Testis (tissue), 3 donors: ENCODE results near the gene DFFB. TPM values are rescaled to one million over a fixed set of nuclear protein-coding genes. Genes with fewer than 3 reads are reported as not detected.

Experiments used
- DNase-seq: peaks from one replicate; pipeline ENCODE4 v3.0.0-alpha.2; 2019
- H3K27ac ChIP-seq, 2 donors: fragments of 200-600 bp; sonication (generic); one replicate each; pipeline ENCODE4 v1.5.1; 2019
- H3K27me3 ChIP-seq: fragments of 200-600 bp; sonication (generic); one replicate; pipeline ENCODE4 v1.5.1; 2019
- H3K36me3 ChIP-seq: fragments of 200-600 bp; sonication (generic); one replicate; pipeline ENCODE4 v1.5.1; 2017; ENCODE audit warnings: low read depth; ENCODE audit errors: missing control alignments
- H3K4me1 ChIP-seq: fragments of 200-600 bp; sonication (generic); one replicate; pipeline ENCODE4 v1.5.1; 2019
- H3K4me3 ChIP-seq, 2 donors: fragments of 200-600 bp; sonication (generic); one replicate each; pipeline ENCODE4 v1.5.1; 2017 to 2019
- H3K9me3 ChIP-seq: fragments of 200-600 bp; sonication (generic); one replicate; pipeline ENCODE4 v1.5.1; 2017
- POLR2A ChIP-seq: fragments of 450-650 bp; IDR thresholded peaks from one replicate; pipeline ENCODE4 v1.6.1; 2017; ENCODE audit warnings: antibody characterized with exemption, mild to moderate bottlenecking, moderate library complexity
- WGBS, 2 donors: methylation state at CpG; one replicate each; pipeline ENCODE4 v1.1.5; 2018; 5-methylcytosine and 5-hydroxymethylcytosine counted together
- intact Hi-C: fragments of 100-400 bp; cut with DNase I; formaldehyde crosslinking; loops from one replicate; pipeline ENCODE4 v1.15.1; 2023; ENCODE audit warnings: low total_unique reads
- polyA plus RNA-seq: library from polyadenylated mRNA; stranded (reverse); fragments of 350-450 nt; fragmentation: Illumina TruSeq; extraction: RNeasy Lipid Tissue Mini Kit (QIAGEN cat#74804); gene quantifications from one replicate; pipeline ENCODE4 v1.2.3, GENCODE V29; 2014; ENCODE audit warnings: low read depth, low replicate concordance; ENCODE audit not compliant: insufficient read depth
- total RNA-seq, 2 donors: library from RNA; depleted of rRNA; stranded (reverse); fragments of >200 nt; gene quantifications; one replicate each; pipeline ENCODE4 v1.2.3, GENCODE V29; 2016
- TF ChIP-seq, protein P1 (sequence below), 3 experiments: fragments of 450-650 bp in 2 of 3; fragments of 200-600 bp in 1 of 3; sonication (generic) in 1 of 3; IDR thresholded peaks; one replicate each; pipeline ENCODE4 v1.5.1; 2016 to 2019; ENCODE audit warnings: antibody characterized with exemption in 3 of 3, mild to moderate bottlenecking in 2 of 3, moderate library complexity in 1 of 3

Gene DFFB
- total and polyA plus RNA-seq, 3 donors from 2014 or later = 3.4 to 8.4 (median 6.9) TPM

DNA sequence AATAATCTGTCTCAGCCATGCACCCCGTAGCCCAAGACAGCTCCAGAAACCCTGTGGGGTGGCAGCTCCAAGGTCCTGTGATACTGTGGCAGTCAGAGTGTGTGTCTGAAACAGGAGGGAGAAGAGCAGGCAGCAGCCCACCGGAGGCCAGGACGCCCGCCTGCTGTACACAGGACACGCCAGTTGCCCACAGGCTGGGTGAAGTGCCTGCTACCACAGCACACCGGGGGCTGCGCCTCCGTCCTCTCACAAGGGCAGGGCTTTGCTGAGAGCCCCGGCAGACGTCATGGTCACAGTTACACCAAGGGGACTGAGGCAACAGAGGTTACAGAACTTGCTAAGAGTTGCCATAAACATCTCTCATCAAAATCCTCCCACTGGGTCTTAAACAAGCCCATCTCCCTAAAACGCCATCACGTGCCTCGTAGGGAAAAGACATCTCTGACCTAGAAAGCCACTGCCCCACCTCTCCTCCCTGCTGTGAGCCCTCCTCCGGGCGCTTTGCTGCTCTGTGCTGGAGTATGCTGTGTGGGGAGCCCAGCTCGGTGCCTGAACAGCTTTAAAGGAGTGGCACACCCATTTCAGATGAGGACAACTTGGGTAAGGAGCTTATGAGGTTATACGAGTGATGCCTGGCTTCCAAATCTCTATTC lies 37.5 kb downstream of the DFFB start:
- Histone ChIP-seq H3K4me3 (no peak overlapping the region), H3K27me3 (no peaks in the 10 kb centered on the region), H3K9me3 (no peaks in the 10 kb centered on the region), H3K27ac (no peak overlapping the region), H3K36me3 (no peaks in the 10 kb centered on the region), H3K4me1 (peaks cover 4% of the 10 kb centered on the region)
- intact Hi-C loops = no loop called here
- no peak for DNase-seq
- 91 to 92% methylated on average over 17 of the region's 17 CpGs for WGBS, 2 donors
- no peak for TF ChIP-seq POLR2A
- TF ChIP-seq, protein P1, sequence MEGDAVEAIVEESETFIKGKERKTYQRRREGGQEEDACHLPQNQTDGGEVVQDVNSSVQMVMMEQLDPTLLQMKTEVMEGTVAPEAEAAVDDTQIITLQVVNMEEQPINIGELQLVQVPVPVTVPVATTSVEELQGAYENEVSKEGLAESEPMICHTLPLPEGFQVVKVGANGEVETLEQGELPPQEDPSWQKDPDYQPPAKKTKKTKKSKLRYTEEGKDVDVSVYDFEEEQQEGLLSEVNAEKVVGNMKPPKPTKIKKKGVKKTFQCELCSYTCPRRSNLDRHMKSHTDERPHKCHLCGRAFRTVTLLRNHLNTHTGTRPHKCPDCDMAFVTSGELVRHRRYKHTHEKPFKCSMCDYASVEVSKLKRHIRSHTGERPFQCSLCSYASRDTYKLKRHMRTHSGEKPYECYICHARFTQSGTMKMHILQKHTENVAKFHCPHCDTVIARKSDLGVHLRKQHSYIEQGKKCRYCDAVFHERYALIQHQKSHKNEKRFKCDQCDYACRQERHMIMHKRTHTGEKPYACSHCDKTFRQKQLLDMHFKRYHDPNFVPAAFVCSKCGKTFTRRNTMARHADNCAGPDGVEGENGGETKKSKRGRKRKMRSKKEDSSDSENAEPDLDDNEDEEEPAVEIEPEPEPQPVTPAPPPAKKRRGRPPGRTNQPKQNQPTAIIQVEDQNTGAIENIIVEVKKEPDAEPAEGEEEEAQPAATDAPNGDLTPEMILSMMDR (IDR thresholded peaks at IDR 0.05) = no peak

DNA sequence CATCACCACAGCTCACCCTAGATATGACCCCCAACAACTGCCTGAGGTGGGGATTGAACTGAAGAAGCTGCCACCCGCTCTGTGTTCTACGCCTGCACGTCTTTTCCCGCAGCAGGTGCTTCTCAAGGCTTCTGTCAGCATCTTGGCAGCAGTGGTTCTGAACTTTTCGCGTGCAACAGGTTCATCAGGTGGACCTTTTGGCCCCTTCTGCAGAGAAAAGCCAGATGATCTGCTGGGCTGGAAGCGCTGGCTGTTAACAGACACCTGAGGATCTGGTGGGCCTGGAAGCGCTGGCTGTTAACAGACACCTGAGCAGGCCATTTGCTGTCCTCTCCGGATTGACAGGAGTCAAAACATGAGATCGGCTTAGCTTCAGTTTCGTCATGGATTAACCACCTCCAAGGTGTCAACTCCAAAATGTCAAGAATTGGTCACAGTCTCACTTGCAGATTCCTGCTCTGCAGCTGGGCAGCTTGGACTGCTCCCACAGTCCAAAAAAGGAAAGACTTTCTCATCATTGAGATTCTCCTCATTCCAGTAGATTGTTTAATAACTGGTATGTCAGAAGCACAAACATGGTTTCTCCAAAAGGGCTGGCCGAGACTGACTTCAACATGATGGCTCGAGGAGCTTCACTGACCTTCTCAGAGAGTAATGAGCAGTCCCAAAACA lies 38.1 kb downstream of the DFFB start:
- TF ChIP-seq, protein P1 (IDR thresholded peaks at IDR 0.05) = no peak
- TF ChIP-seq POLR2A = no peak
- no peak overlapping the region for H3K27ac ChIP-seq
- WGBS, 2 donors = 93 to 94% methylated on average over 10 to 13 of the region's 13 CpGs
- intact Hi-C loops = no loop called here
- no peaks in the 10 kb centered on the region for H3K27me3 ChIP-seq
- peaks cover 4% of the 10 kb centered on the region for H3K4me1 ChIP-seq
- no peaks in the 10 kb centered on the region for H3K36me3 ChIP-seq
- H3K9me3 ChIP-seq = no peaks in the 10 kb centered on the region
- no peak for DNase-seq
- H3K4me3 ChIP-seq = no peak overlapping the region

DNA sequence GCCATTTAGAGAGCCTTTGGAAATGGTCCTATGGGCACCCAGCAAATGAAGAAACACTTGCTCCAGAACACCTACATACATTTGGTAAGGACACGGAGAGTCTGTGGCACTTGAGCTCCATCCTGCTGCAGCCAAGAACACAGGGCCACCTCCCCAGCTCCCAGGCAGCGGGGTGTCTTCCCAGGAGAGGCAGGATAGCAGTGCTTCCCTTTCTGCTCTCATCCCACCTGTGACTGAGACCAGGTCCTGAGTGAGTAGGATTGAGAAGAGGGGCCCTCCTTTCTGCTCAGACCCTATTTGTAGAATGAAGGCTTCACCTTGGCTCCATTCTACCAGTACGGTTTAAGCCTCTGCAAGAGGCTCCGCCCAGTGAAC lies 38.7 kb downstream of the DFFB start:
- intact Hi-C loops = no loop called here
- Histone ChIP-seq H3K36me3 (no peaks in the 10 kb centered on the region), H3K4me3 (no peak overlapping the region), H3K9me3 (no peaks in the 10 kb centered on the region), H3K27ac (no peak overlapping the region), H3K4me1 (peaks cover 4% of the 10 kb centered on the region), H3K27me3 (no peaks in the 10 kb centered on the region)
- WGBS, 2 donors = 92 to 98% methylated on average over 3 to 4 of the region's 4 CpGs
- no peak for DNase-seq
- TF ChIP-seq, protein P1 (IDR thresholded peaks at IDR 0.05) = no peak
- TF ChIP-seq POLR2A = no peak

DNA sequence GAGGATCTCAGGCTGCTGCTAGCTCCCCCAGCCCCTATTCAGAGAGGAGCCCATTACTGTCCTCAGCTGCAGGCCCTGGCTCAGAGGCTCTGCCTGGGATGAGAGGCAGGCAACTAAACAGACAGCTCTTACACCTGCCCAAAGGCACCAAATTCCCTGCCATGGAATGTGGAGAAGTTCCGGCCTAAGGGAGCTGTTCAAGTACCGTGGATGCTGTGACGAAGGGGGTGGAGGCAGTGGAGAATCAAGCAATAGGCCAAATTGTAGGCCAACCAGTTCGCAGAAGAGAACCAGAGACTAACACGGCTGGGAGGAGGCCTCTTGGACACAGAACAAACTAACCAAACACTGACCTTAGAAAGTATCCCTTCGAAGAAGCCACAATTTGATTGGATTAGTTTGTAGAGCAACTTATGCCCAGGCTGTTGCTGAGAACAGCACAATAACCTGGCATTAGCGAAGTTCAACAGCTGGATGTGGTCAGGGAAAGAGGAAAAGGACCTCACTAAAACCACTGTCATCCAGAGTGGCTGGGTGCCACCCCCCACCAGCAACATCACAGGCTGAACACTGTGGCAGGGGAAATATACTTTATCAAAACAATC lies 39.2 kb downstream of the DFFB start:
- no peaks in the 10 kb centered on the region for H3K36me3 ChIP-seq
- H3K27me3 ChIP-seq = no peaks in the 10 kb centered on the region
- peaks cover 4% of the 10 kb centered on the region for H3K4me1 ChIP-seq
- no peak for DNase-seq
- H3K4me3 ChIP-seq = no peak overlapping the region
- WGBS, 2 donors = 95 to 97% methylated on average over 7 of the region's 7 CpGs
- intact Hi-C loops = no loop called here
- no peak overlapping the region for H3K27ac ChIP-seq
- no peak for TF ChIP-seq POLR2A
- TF ChIP-seq, protein P1 (IDR thresholded peaks at IDR 0.05) = no peak
- H3K9me3 ChIP-seq = no peaks in the 10 kb centered on the region

DNA sequence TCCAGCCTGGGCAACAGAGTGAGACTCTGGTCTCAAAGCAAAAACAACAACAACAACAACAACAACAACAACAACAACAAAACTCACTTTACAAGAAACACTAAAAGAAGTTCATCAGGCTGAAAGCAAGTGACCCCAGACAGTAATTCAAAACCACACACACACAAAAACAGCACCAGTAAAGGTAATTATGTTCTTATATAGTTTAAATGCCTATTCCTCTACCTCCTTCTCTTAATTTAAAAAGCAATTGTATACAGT lies 41.1 kb downstream of the DFFB start:
- no peak for DNase-seq
- H3K36me3 ChIP-seq = no peaks in the 10 kb centered on the region
- H3K9me3 ChIP-seq = no peaks in the 10 kb centered on the region
- intact Hi-C loops = no loop called here
- no peak overlapping the region for H3K27ac ChIP-seq
- peaks cover 4% of the 10 kb centered on the region for H3K4me1 ChIP-seq
- H3K4me3 ChIP-seq = no peak overlapping the region
- no peak for TF ChIP-seq POLR2A
- TF ChIP-seq, protein P1 (IDR thresholded peaks at IDR 0.05) = no peak
- H3K27me3 ChIP-seq = no peaks in the 10 kb centered on the region
